MM.1S (cell line): ENCODE data around the gene GPT2.

ENCODE experiments used
- DNase-seq: peaks from one replicate; pipeline ENCODE4 v3.0.0-alpha.2; 2015
- H2AFZ ChIP-seq: fragments of 300-600 bp; sonication (generic); 2 replicates; pipeline ENCODE4 v1.6.0; 2016; ENCODE audit warnings: antibody characterized with exemption, low read length
- H3F3A ChIP-seq: fragments of 300-600 bp; sonication (generic); 2 replicates; pipeline ENCODE4 v1.6.1; 2016; ENCODE audit warnings: mild to moderate bottlenecking, antibody characterized with exemption, low read length, moderate library complexity, mixed read lengths; ENCODE audit not compliant: insufficient read depth
- H3K27ac ChIP-seq: fragments of 300-600 bp; sonication (generic); 2 replicates; pipeline ENCODE4 v1.5.1; 2016; ENCODE audit warnings: mild to moderate bottlenecking, low read length
- H3K27me3 ChIP-seq: fragments of 300-600 bp; sonication (generic); replicated peaks from 2 replicates; pipeline ENCODE4 v1.6.0; 2016; ENCODE audit warnings: low read length; ENCODE audit not compliant: insufficient read depth
- H3K36me3 ChIP-seq: fragments of 300-600 bp; sonication (generic); replicated peaks from 2 replicates; pipeline ENCODE4 v1.6.1; 2016; ENCODE audit warnings: mild to moderate bottlenecking, low read length, mixed read lengths; ENCODE audit not compliant: insufficient read depth
- H3K4me1 ChIP-seq: fragments of 300-600 bp; sonication (generic); 2 replicates; pipeline ENCODE4 v1.6.1; 2016; ENCODE audit warnings: low read length, mixed read lengths
- H3K4me2 ChIP-seq: fragments of 300-600 bp; sonication (generic); 2 replicates; pipeline ENCODE4 v1.6.0; 2016; ENCODE audit warnings: low read depth, low read length
- H3K4me3 ChIP-seq: fragments of 300-600 bp; sonication (generic); 2 replicates; pipeline ENCODE4 v1.5.1; 2016; ENCODE audit warnings: low read length, mixed read lengths
- H3K79me2 ChIP-seq: fragments of 300-600 bp; sonication (generic); 2 replicates; pipeline ENCODE4 v1.6.1; 2016; ENCODE audit warnings: mixed run types, low read length, mixed read lengths
- H3K9ac ChIP-seq: fragments of 300-600 bp; sonication (generic); 2 replicates; pipeline ENCODE4 v1.6.1; 2016; ENCODE audit warnings: low read length, mixed read lengths
- H3K9me2 ChIP-seq: fragments of 300-600 bp; sonication (generic); replicated peaks from 2 replicates; pipeline ENCODE4 v1.6.1; 2016; ENCODE audit warnings: mild to moderate bottlenecking, low read length, mixed read lengths; ENCODE audit not compliant: insufficient read depth
- H3K9me3 ChIP-seq: fragments of 300-600 bp; sonication (generic); replicated peaks from 2 replicates; pipeline ENCODE4 v1.6.1; 2016; ENCODE audit warnings: mild to moderate bottlenecking, low read length, mixed read lengths; ENCODE audit not compliant: insufficient read depth
- H4K20me1 ChIP-seq: fragments of 300-600 bp; sonication (generic); 2 replicates; pipeline ENCODE4 v1.6.1; 2016; ENCODE audit warnings: mild to moderate bottlenecking, low read length, moderate library complexity, mixed read lengths; ENCODE audit not compliant: insufficient read depth
- EZH2 ChIP-seq: fragments of 300-600 bp; sonication (generic); optimal IDR thresholded peaks from 2 replicates; pipeline ENCODE3; 2017; ENCODE audit warnings: low read depth, mild to moderate bottlenecking, antibody characterized with exemption, low read length, mixed read lengths
- EZH2phosphoT487 ChIP-seq: fragments of 300-600 bp; sonication (generic); IDR thresholded peaks from 2 replicates; pipeline ENCODE4 v1.6.1; 2018; ENCODE audit warnings: antibody characterized with exemption, low read length
- TF ChIP-seq, protein P1 (sequence below): fragments of 300-600 bp; sonication (generic); IDR thresholded peaks from 2 replicates; pipeline ENCODE4 v1.5.1; 2016; ENCODE audit warnings: antibody characterized with exemption, low read length, mixed read lengths

GPT2 gene

DNA sequence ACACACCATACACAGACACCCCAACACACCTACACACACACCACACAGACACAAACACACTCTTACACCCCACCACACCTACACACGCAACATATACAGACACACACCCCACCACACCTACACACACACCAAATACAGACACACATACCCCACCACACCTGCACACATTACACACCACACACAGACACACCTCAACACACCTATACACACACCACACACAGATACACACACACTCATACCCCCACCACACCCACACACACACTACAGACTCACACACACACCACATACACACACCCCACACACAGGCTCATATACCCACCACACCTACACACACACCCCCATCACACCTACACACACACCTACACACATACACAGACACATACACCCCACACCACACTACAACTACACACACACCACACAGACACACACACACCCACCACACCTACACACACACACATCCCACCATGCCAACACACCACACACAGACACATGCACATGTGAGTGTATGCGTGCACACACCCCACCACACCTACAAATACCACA is 31.4 kb downstream of the GPT2 start:
- Histone ChIP-seq H2AFZ (no peak overlapping the region), H4K20me1 (no peaks in the 10 kb centered on the region), H3K27ac (no peak overlapping the region), H3K79me2 (no peaks in the 10 kb centered on the region), H3K4me3 (no peak overlapping the region), H3K4me2 (no peak overlapping the region), H3K9ac (no peak overlapping the region), H3K27me3 (no peaks in the 10 kb centered on the region), H3K9me2 (no peaks in the 10 kb centered on the region), H3K4me1 (no peaks in the 10 kb centered on the region), H3K36me3 (no peaks in the 10 kb centered on the region), H3K9me3 (no peaks in the 10 kb centered on the region), H3F3A (no peaks in the 10 kb centered on the region)
- DNase-seq: no peak
- TF ChIP-seq EZH2phosphoT487 (no peak), EZH2 (no peak)
- TF ChIP-seq, protein P1, sequence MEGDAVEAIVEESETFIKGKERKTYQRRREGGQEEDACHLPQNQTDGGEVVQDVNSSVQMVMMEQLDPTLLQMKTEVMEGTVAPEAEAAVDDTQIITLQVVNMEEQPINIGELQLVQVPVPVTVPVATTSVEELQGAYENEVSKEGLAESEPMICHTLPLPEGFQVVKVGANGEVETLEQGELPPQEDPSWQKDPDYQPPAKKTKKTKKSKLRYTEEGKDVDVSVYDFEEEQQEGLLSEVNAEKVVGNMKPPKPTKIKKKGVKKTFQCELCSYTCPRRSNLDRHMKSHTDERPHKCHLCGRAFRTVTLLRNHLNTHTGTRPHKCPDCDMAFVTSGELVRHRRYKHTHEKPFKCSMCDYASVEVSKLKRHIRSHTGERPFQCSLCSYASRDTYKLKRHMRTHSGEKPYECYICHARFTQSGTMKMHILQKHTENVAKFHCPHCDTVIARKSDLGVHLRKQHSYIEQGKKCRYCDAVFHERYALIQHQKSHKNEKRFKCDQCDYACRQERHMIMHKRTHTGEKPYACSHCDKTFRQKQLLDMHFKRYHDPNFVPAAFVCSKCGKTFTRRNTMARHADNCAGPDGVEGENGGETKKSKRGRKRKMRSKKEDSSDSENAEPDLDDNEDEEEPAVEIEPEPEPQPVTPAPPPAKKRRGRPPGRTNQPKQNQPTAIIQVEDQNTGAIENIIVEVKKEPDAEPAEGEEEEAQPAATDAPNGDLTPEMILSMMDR: no peak

DNA sequence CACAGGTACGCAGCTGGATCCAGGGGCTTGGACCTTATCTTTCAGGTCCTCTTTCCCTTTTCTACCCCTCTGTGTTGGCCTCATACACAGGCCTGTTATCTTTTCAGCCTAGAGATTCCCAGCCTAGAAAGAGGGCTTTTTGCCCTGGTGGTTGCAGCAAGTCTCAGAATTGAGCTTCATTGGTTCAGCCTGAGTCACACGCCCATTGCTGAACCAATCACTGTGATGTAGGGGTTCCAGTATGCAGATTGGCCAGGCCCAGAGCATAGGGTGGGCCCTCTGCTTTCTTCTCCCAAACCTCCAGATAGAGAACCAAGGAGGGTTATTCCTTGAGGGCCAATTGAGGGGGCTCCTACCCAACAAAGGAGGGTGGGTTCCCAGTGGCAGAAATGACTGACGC is 32.8 kb downstream of the GPT2 start:
- no peaks in the 10 kb centered on the region for H3F3A ChIP-seq
- no peaks in the 10 kb centered on the region for H4K20me1 ChIP-seq
- H3K9me2 ChIP-seq: no peaks in the 10 kb centered on the region
- no peaks in the 10 kb centered on the region for H3K9me3 ChIP-seq
- no peak overlapping the region for H3K9ac ChIP-seq
- no peaks in the 10 kb centered on the region for H3K36me3 ChIP-seq
- no peak overlapping the region for H3K4me2 ChIP-seq
- H3K79me2 ChIP-seq: no peaks in the 10 kb centered on the region
- TF ChIP-seq, protein P1: no peak
- TF ChIP-seq EZH2phosphoT487 (no peak), EZH2 (no peak)
- H3K4me3 ChIP-seq: no peak overlapping the region
- H3K27ac ChIP-seq: no peak overlapping the region
- no peak for DNase-seq
- no peaks in the 10 kb centered on the region for H3K4me1 ChIP-seq
- H2AFZ ChIP-seq: no peak overlapping the region
- no peaks in the 10 kb centered on the region for H3K27me3 ChIP-seq

DNA sequence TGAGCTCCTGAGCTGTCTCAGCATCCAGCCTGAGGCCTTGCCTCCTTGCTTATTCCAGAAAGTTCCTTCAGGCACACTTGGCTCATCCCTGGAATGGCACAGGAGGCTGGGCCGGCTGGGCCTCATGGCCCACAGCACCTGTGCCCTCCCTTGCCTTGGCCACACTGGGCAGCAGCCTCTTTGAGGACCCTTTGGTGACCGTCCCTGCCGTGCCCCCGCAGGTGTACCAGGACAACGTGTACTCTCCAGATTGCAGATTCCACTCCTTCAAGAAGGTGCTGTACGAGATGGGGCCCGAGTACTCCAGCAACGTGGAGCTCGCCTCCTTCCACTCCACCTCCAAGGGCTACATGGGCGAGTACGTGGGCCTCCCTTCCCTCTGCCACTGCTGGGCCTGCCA is 34.2 kb downstream of the GPT2 start:
- H4K20me1 ChIP-seq: no peaks in the 10 kb centered on the region
- H3K27me3 ChIP-seq: no peaks in the 10 kb centered on the region
- H3K79me2 ChIP-seq: no peaks in the 10 kb centered on the region
- H3F3A ChIP-seq: no peaks in the 10 kb centered on the region
- DNase-seq: no peak
- no peak overlapping the region for H3K4me2 ChIP-seq
- no peak overlapping the region for H2AFZ ChIP-seq
- no peak overlapping the region for H3K4me3 ChIP-seq
- no peaks in the 10 kb centered on the region for H3K36me3 ChIP-seq
- no peak overlapping the region for H3K27ac ChIP-seq
- H3K9me2 ChIP-seq: no peaks in the 10 kb centered on the region
- no peak overlapping the region for H3K9ac ChIP-seq
- H3K9me3 ChIP-seq: no peaks in the 10 kb centered on the region
- H3K4me1 ChIP-seq: no peaks in the 10 kb centered on the region
- TF ChIP-seq EZH2 (no peak), EZH2phosphoT487 (no peak)
- TF ChIP-seq, protein P1: no peak
